Neuronal stem cell (in vitro differentiated cells): ENCODE data around the gene CERS2.
A peak's percentile ranks its signal among the peaks of the same experiment; 100 is the strongest.

Experiments
- DNase-seq: peaks from one replicate; pipeline ENCODE4 v3.0.0-alpha.2; 2013; ENCODE audit warnings: low spot score
- H2AFZ ChIP-seq: one replicate; pipeline ENCODE4 v1.6.1; 2013; ENCODE audit warnings: mild to moderate bottlenecking, low read length, inconsistent platforms
- H2AK5ac ChIP-seq: 2 replicates; pipeline ENCODE4 v1.6.1; 2013; ENCODE audit warnings: low read depth, mild to moderate bottlenecking, inconsistent platforms, low read length, moderate library complexity, mixed read lengths
- H2BK120ac ChIP-seq: 2 replicates; pipeline ENCODE4 v1.6.1; 2013; ENCODE audit warnings: low read depth, mild to moderate bottlenecking, inconsistent platforms, low read length, moderate library complexity, mixed read lengths
- H2BK12ac ChIP-seq: one replicate; pipeline ENCODE4 v1.6.1; 2013; ENCODE audit warnings: low read length, inconsistent platforms
- H2BK15ac ChIP-seq: 2 replicates; pipeline ENCODE4 v1.6.1; 2013; ENCODE audit warnings: mild to moderate bottlenecking, low read length, inconsistent platforms, mixed read lengths
- H2BK5ac ChIP-seq: one replicate; pipeline ENCODE4 v1.6.1; 2013; ENCODE audit warnings: inconsistent platforms, mild to moderate bottlenecking, low read length, moderate library complexity
- H3K14ac ChIP-seq: one replicate; pipeline ENCODE4 v1.6.1; 2013; ENCODE audit warnings: low read length, inconsistent platforms
- H3K18ac ChIP-seq: 2 replicates; pipeline ENCODE4 v1.6.1; 2013; ENCODE audit warnings: low read length, inconsistent platforms
- H3K23ac ChIP-seq: 2 replicates; pipeline ENCODE4 v1.6.1; 2013; ENCODE audit warnings: low read depth, mild to moderate bottlenecking, mixed read lengths, low read length, inconsistent platforms; ENCODE audit not compliant: poor library complexity
- H3K27ac ChIP-seq: replicated peaks from 3 replicates; pipeline ENCODE4 v1.5.1; 2013; ENCODE audit warnings: low read length, inconsistent platforms
- H3K27me3 ChIP-seq, 3 experiments: 2 replicates each; pipeline ENCODE4 v1.6.1; 2013; ENCODE audit warnings: low read length in 3 of 3, mild to moderate bottlenecking in 2 of 3, inconsistent platforms in 1 of 3, low read depth in 1 of 3, mixed read lengths in 1 of 3, moderate library complexity in 1 of 3; ENCODE audit not compliant: control insufficient read depth in 3 of 3, insufficient read depth in 3 of 3
- H3K36me3 ChIP-seq, 2 donors: replicated peaks in 1 of 2; 2 replicates each; pipeline ENCODE4 v1.6.1; 2013; ENCODE audit warnings: low read length in 2 of 2; ENCODE audit not compliant: control insufficient read depth in 2 of 2, insufficient read depth in 2 of 2
- H3K4ac ChIP-seq: 2 replicates; pipeline ENCODE4 v1.6.1; 2013; ENCODE audit warnings: inconsistent platforms, mild to moderate bottlenecking, low read length, moderate library complexity
- H3K4me1 ChIP-seq, 2 donors: 1 replicate in 1 of 2; 2 replicates in 1 of 2; pipeline ENCODE4 v1.6.1; 2013; ENCODE audit warnings: low read length in 2 of 2, low read depth in 1 of 2; ENCODE audit not compliant: control insufficient read depth in 2 of 2, insufficient read depth in 1 of 2
- H3K4me2 ChIP-seq: one replicate; pipeline ENCODE4 v1.6.1; 2013; ENCODE audit warnings: mild to moderate bottlenecking, low read length, inconsistent platforms; ENCODE audit not compliant: insufficient read depth, poor library complexity, severe bottlenecking
- H3K4me3 ChIP-seq, 2 donors: 2 replicates each; pipeline ENCODE4 v1.5.1; 2013; ENCODE audit warnings: low read length in 2 of 2, mild to moderate bottlenecking in 2 of 2, inconsistent platforms in 1 of 2, moderate library complexity in 1 of 2
- H3K79me1 ChIP-seq: one replicate; pipeline ENCODE4 v1.6.1; 2013; ENCODE audit warnings: low read depth, mild to moderate bottlenecking, inconsistent platforms, low read length, moderate library complexity
- H3K9ac ChIP-seq: one replicate; pipeline ENCODE4 v1.6.1; 2013; ENCODE audit warnings: mild to moderate bottlenecking, low read depth, low read length, inconsistent platforms; ENCODE audit not compliant: poor library complexity
- H3K9me3 ChIP-seq, 2 donors: replicated peaks in 1 of 2; 2 replicates each; pipeline versions ENCODE3 to v1.6.1; 2013; ENCODE audit warnings: low read length in 2 of 2, mild to moderate bottlenecking in 2 of 2, inconsistent platforms in 1 of 2, low read depth in 1 of 2, mixed read lengths in 1 of 2, moderate library complexity in 1 of 2; ENCODE audit not compliant: control insufficient read depth in 2 of 2, insufficient read depth in 1 of 2
- H4K8ac ChIP-seq: one replicate; pipeline ENCODE4 v1.6.1; 2013; ENCODE audit warnings: low read depth, mild to moderate bottlenecking, inconsistent platforms, low read length, moderate library complexity
- H4K91ac ChIP-seq: one replicate; pipeline ENCODE4 v1.6.1; 2013; ENCODE audit warnings: low read length, low read depth, mild to moderate bottlenecking, inconsistent platforms; ENCODE audit not compliant: poor library complexity
- WGBS, 2 donors: extraction: QIAGEN DNeasy Blood & Tissue Kit; methylation state at CpG; one replicate each; pipeline ENCODE4 v1.1.7; 2013; ENCODE audit warnings: missing lambda C conversion rate in 2 of 2, mixed read lengths in 1 of 2; ENCODE audit not compliant: insufficient read length in 2 of 2, insufficient replicate concordance in 1 of 2; ENCODE audit errors: extremely low coverage in 2 of 2; 5-methylcytosine and 5-hydroxymethylcytosine counted together

The CERS2 gene

DNA sequence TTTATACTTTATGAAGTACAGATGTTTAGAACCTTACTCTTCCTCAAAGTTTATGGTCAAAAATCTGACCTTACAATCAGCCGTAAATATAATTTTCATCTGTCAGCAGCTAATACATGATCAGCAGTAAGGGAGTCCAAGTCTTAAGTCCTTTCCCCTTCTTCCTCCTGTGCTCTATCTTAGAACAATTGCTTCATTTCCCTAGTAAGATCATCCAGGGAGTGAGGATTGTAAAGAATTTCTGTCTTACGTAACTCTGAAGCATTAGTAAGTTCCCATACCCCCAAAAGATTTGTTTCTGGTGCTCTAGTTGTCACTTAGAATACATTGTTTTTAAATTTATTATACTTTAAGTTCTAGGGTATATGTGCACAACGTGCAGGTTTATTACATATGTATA is 46.3 kb downstream of the CERS2 start:
- no peak overlapping the region for H4K91ac ChIP-seq
- no peak for DNase-seq
- H3K9me3 ChIP-seq = peaks cover 0 to 26% of the 10 kb centered on the region in 2 donors

DNA sequence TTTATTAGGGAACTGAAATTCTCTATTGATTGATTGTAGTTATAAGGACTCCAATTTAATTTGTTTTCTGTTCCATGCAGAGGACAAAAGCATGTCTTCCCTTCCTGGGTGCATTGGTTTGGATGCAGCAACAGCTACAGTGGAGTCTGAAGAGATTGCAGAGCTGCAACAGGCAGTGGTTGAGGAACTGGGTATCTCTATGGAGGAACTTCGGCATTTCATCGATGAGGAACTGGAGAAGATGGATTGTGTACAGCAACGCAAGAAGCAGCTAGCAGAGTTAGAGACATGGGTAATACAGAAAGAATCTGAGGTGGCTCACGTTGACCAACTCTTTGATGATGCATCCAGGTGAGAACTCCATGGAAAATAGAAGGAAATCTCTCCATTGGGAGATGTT is 47.0 kb downstream of the CERS2 start:
- Histone ChIP-seq H2BK5ac (no peak overlapping the region), H4K8ac (no peak overlapping the region), H2AFZ (no peak overlapping the region), H3K27ac (no peak overlapping the region), H3K27me3 (no peaks in the 10 kb centered on the region), H2BK12ac (no peak overlapping the region), H3K4ac (no peak overlapping the region), H3K4me1 (peaks cover 0 to 3% of the 10 kb centered on the region in 2 donors), H3K23ac (no peak overlapping the region), H3K18ac (no peak overlapping the region), H2BK15ac (no peak overlapping the region), H3K79me1 (no peaks in the 10 kb centered on the region), H3K4me3 (peak overlapping the region in 1 of 2 donors; percentile 83), H3K9me3 (peaks cover 0 to 25% of the 10 kb centered on the region in 2 donors), H4K91ac (no peak overlapping the region), H3K36me3 (peaks cover 10 to 57% of the 10 kb centered on the region in 2 donors), H2AK5ac (no peak overlapping the region), H3K4me2 (no peak overlapping the region), H3K14ac (no peak overlapping the region), H2BK120ac (no peak overlapping the region), H3K9ac (no peak overlapping the region)
- no CpG with 5 or more reads among the region's 4 CpGs for WGBS, 2 donors
- no peak for DNase-seq

More for the DNA sequence above, 46.3 kb downstream of the CERS2 start:
- Histone ChIP-seq H3K27ac (no peak overlapping the region), H2AFZ (no peak overlapping the region), H2BK120ac (no peak overlapping the region), H2BK15ac (no peak overlapping the region), H3K9ac (no peak overlapping the region), H3K36me3 (peaks cover 10 to 64% of the 10 kb centered on the region in 2 donors), H3K79me1 (no peaks in the 10 kb centered on the region), H3K4me2 (no peak overlapping the region), H4K8ac (no peak overlapping the region), H3K23ac (no peak overlapping the region), H3K14ac (no peak overlapping the region), H2AK5ac (no peak overlapping the region), H2BK5ac (no peak overlapping the region), H3K4me1 (peaks cover 0 to 2% of the 10 kb centered on the region in 2 donors), H2BK12ac (no peak overlapping the region), H3K27me3 (no peaks in the 10 kb centered on the region), H3K18ac (no peak overlapping the region), H3K4me3 (no peak overlapping the region), H3K4ac (no peak overlapping the region)
- WGBS, 2 donors = no CpG with 5 or more reads among the region's 3 CpGs

DNA sequence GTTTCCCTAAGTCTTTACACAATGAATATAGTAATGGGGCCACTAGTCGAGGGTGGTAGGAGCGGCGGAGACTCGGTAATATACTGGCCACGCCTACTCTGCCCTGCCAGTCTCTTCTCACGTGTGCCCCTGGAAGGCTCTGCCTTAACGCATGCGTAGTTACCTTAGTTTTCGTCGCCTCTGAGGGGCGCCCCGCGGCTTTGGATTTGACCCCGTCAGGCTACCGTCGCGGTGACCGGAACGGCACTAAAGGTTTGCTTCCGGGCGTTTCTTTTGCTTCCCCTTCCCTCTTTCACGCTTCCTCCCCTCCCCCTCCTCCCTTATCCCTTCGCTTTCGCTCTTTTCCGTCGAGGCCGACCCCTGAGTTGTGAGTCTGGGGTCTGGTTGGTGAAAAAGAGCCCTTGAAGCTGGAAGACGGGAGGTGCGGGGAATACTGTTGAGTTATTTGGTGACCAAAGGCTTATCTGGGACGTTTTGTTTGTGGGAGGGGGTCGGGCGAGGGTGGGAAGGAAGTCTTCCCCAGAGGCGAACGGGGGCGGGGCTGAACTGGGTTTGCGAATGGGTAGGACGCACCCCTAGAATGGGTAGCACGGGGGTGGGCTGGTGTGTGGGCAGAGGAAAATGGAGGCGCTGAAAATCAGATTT is 48.4 kb downstream of the CERS2 start, which contains the start of gene SETDB1:
SETDB1 (plus strand) TSS at position 267 of the 645 bp plus-strand sequence. CDS start 1,352 bp downstream, outside the sequence.
- H3K9ac ChIP-seq = peak within 1 kb of the TSS; percentile 70
- peak within 1 kb of the TSS; percentile 46 for H2AK5ac ChIP-seq
- no peak within 1 kb of the TSS for H4K91ac ChIP-seq
- H3K4me1 ChIP-seq = peaks cover 0 to 3% of the 10 kb centered on the region in 2 donors
- H3K23ac ChIP-seq = no peak within 1 kb of the TSS
- peaks cover 0 to 13% of the 10 kb centered on the region in 2 donors for H3K9me3 ChIP-seq
- H2BK12ac ChIP-seq = no peak within 1 kb of the TSS
- H3K27ac ChIP-seq = peak within 1 kb of the TSS; percentile 90
- peak within 1 kb of the TSS; percentile 54 for H3K4me2 ChIP-seq
- H3K4me3 ChIP-seq = peak within 1 kb of the TSS; percentile 83
- no peak within 1 kb of the TSS for H3K4ac ChIP-seq
- H2BK120ac ChIP-seq = no peak within 1 kb of the TSS
- no peak within 1 kb of the TSS for H4K8ac ChIP-seq
- H2BK15ac ChIP-seq = peak within 1 kb of the TSS; percentile 33
- no peak within 1 kb of the TSS for H3K14ac ChIP-seq
- DNase-seq = peak; percentile 89
- no CpG with 5 or more reads among the region's 39 CpGs for WGBS, 2 donors
- peak within 1 kb of the TSS; percentile 97 for H2AFZ ChIP-seq
- peaks cover 10 to 43% of the 10 kb centered on the region in 2 donors for H3K36me3 ChIP-seq
- H2BK5ac ChIP-seq = peak within 1 kb of the TSS; percentile 22
- peak within 1 kb of the TSS; percentile 94 for H3K18ac ChIP-seq
- no peaks in the 10 kb centered on the region for H3K79me1 ChIP-seq
- no peaks in the 10 kb centered on the region for H3K27me3 ChIP-seq

DNA sequence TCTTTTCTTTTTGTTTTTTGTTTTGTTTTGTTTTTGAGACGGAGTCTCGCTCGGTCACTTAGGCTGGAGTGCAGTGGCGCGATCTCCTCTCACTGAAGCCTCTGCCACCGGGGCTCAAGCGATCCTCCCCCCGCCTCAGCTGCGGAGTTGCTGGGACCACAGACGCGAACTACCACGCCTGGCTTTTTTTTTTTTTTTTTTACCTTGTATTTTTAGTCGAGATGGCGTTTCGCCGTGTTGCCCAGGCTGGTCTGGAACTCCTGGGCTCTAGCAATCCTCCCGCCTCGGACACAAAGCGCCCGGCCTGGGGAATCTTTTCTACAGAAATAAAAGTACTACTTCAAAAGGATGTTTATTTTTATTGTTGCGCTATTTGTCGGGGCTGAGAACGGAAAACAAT is 49.6 kb downstream of the CERS2 start:
- Histone ChIP-seq H3K18ac (no peak overlapping the region), H2BK5ac (no peak overlapping the region), H3K4ac (no peak overlapping the region), H4K8ac (no peak overlapping the region), H3K27me3 (no peaks in the 10 kb centered on the region), H3K79me1 (no peaks in the 10 kb centered on the region), H3K27ac (no peak overlapping the region), H2BK120ac (no peak overlapping the region), H2AK5ac (peak overlapping the region; percentile 46), H3K23ac (no peak overlapping the region), H3K9ac (no peak overlapping the region), H3K4me3 (no peak overlapping the region), H3K14ac (no peak overlapping the region), H4K91ac (no peak overlapping the region), H2BK12ac (no peak overlapping the region), H2AFZ (no peak overlapping the region), H2BK15ac (no peak overlapping the region), H3K9me3 (peaks cover 0 to 4% of the 10 kb centered on the region in 2 donors), H3K4me2 (no peak overlapping the region), H3K4me1 (peaks cover 0 to 3% of the 10 kb centered on the region in 2 donors), H3K36me3 (peaks cover 6 to 32% of the 10 kb centered on the region in 2 donors)
- no peak for DNase-seq
- no CpG with 5 or more reads among the region's 23 CpGs for WGBS, 2 donors
